ENCODE measurements around the gene PTPN2. TPM values are rescaled to one million over a fixed set of nuclear protein-coding genes. Genes with fewer than 3 reads are reported as not detected.

The PTPN2 gene
- total RNA-seq (2014; rRNA removed; shearing (Covaris generic)) (49.9 and 57.5 TPM in 2 replicates), polyA plus RNA-seq (2016; fragmentation: Nextera tagmentation; extraction: Ambion mirVana) (52.4 and 65.5 TPM in 2 replicates)
- long read RNA-seq, transcript PTPN2-201 (9 exons, 3,467 nt), result major isoform, 8 of 27 reads
- long read RNA-seq, transcript PTPN2-202 (10 exons, 1,706 nt), result minor isoform, 6 of 27 reads
- long read RNA-seq, partial matches to known transcripts, result 5 of 27 reads
- long read RNA-seq, other reads (novel, unspliced or antisense), result 8 of 27 reads

- peak within 1 kb of the TSS; percentile 73 for H3K27ac Mint-ChIP-seq
- Histone ChIP-seq H3K36me3 (ENCODE audit: insufficient read depth) (no peaks in the 10 kb centered on the region), H3K9me2 (ENCODE audit: insufficient read depth) (no peaks in the 10 kb centered on the region), H3K4me3 (peak within 1 kb of the TSS; percentile 74), H2AFZ (no peak within 1 kb of the TSS), H3K4me2 (peak within 1 kb of the TSS; percentile 90), H3K4me1 (ENCODE audit: insufficient read depth) (peaks cover 45% of the 10 kb centered on the region), H4K20me1 (replicated peaks; ENCODE audit: insufficient read depth) (no peaks in the 10 kb centered on the region; the same call in 1 of the 2 replicates), H3K27ac (ENCODE audit: low read depth) (peak within 1 kb of the TSS; percentile 94), H3K27me3 (ENCODE audit: insufficient read depth) (no peaks in the 10 kb centered on the region), H3K79me2 (replicated peaks; ENCODE audit: insufficient read depth) (peaks cover 43% of the 10 kb centered on the region), H3F3A (replicated peaks; ENCODE audit: low read depth) (0 out of 2 replicates have a peak, but pooled peaks cover 3% of the 10 kb centered on the region)
- H3K4me3 Mint-ChIP-seq, result peak within 1 kb of the TSS; percentile 87
- peaks cover 60% of the 10 kb centered on the region for H3K4me1 Mint-ChIP-seq
- peaks cover 18% of the 10 kb centered on the region for H3K27me3 Mint-ChIP-seq (ENCODE audit: insufficient read depth, low read depth, poor library complexity)
- H3K9me3 Mint-ChIP-seq, result peaks cover 6% of the 10 kb centered on the region; the same call in 1 of the 3 replicates
- TF ChIP-seq POLR2AphosphoS5 (IDR thresholded peaks at IDR 0.05; ENCODE audit: low read depth) (peak; percentile 92), STAT1 (IDR thresholded peaks at IDR 0.05; ENCODE audit: unreplicated experiment) (no peak), ZNF114 (CRISPR knock-in tag; IDR thresholded peaks at IDR 0.05) (no peak), ZNF462 (CRISPR knock-in tag; IDR thresholded peaks at IDR 0.05) (no peak), CREB1 (CRISPR knock-in tag; IDR thresholded peaks at IDR 0.05; ENCODE audit: low read depth) (peak; percentile 62), EZH2 (IDR thresholded peaks at IDR 0.05; ENCODE audit: low read depth, unreplicated experiment) (no peak), ZNF331 (CRISPR knock-in tag; IDR thresholded peaks at IDR 0.05; ENCODE audit: low read depth) (no peak), EZH2phosphoT487 (IDR thresholded peaks at IDR 0.05; ENCODE audit: unreplicated experiment) (no peak)
- peaks cover 16% of the 10 kb centered on the region; the same call in 2 of the 3 replicates for H3K36me3 Mint-ChIP-seq (ENCODE audit: low read depth)
- ATAC-seq (peak; percentile 73), DNase-seq (ENCODE audit: low spot score) (peak; percentile 88)
Measured at GRCh38 chr18:12883684-12884405, at the start of gene PTPN2. TSS of gene PTPN2 (minus strand) at chr18:12884237. CDS start at chr18:12884141, 96 bp downstream.

All from GM23338 (cell line).